ENCODE data around the gene GORASP2. TPM values are rescaled to one million over a fixed set of nuclear protein-coding genes. Genes with fewer than 3 reads are reported as not detected.

The GORASP2 gene
- total RNA-seq, 1 experiment from 2014 or later, result 87.9 TPM

GRCh38 chr2:171004833-171005232 lies 75.8 kb downstream of the GORASP2 start:
- POLR2A ChIA-PET, result no interaction called here
- DNase-seq (ENCODE audit: low read depth, low spot score) (no peak), ATAC-seq (no peak)
- intact Hi-C loops (cut with micrococcal nuclease), result no loop called here
- H3K4me2 ChIP-seq (ENCODE audit: low read length), result no peak overlapping the region
- no peaks in the 10 kb centered on the region for H3K9me2 ChIP-seq (ENCODE audit: insufficient read depth)
- H3K27ac ChIP-seq (ENCODE audit: low read depth, low read length), result no peak overlapping the region
- no peaks in the 10 kb centered on the region for H3K27me3 ChIP-seq (ENCODE audit: insufficient read depth, low read length)
- CTCF ChIA-PET, result no interaction called here
- H3K4me1 ChIP-seq (ENCODE audit: control insufficient read depth in 1 of 2, insufficient read depth in 2 of 2, low read length in 2 of 2), result no peaks in the 10 kb centered on the region
- no peak overlapping the region for H3K4me3 ChIP-seq (replicated peaks in 1 of 2; ENCODE audit: low read depth in 1 of 2, low read length in 2 of 2)
- H3K79me2 ChIP-seq (ENCODE audit: insufficient read depth, low read length), result no peaks in the 10 kb centered on the region
- no TSS peak for BruUV-seq (replicated peaks)
- no peak for TF ChIP-seq EZH2 (IDR thresholded peaks at IDR 0.05)
- TF ChIP-seq POLR2A (IDR thresholded peaks at IDR 0.05; ENCODE audit: borderline replicate concordance, extremely low read depth, insufficient read depth, insufficient read length), result no peak
- TF ChIP-seq SIN3A (IDR thresholded peaks at IDR 0.05; ENCODE audit: low read depth), result no peak
- no peak for TF ChIP-seq ZNF274 (IDR thresholded peaks at IDR 0.05; ENCODE audit: low read depth, low read length)
- no peak for TF ChIP-seq ZBTB33 (IDR thresholded peaks at IDR 0.05; ENCODE audit: extremely low read depth, insufficient replicate concordance, low read length)
- no peak for TF ChIP-seq ATF3 (IDR thresholded peaks at IDR 0.05)
- TF ChIP-seq RAD21 (IDR thresholded peaks at IDR 0.05; ENCODE audit: low read depth), result no peak
- TF ChIP-seq CBX3 (IDR thresholded peaks at IDR 0.05; ENCODE audit: low read depth), result no peak
- no peak for TF ChIP-seq EGR1 (IDR thresholded peaks at IDR 0.05; ENCODE audit: low read depth)
- no peak for TF ChIP-seq MAX (IDR thresholded peaks at IDR 0.05)
- no peak for TF ChIP-seq EZH2phosphoT487 (IDR thresholded peaks at IDR 0.05; ENCODE audit: borderline replicate concordance)
- TF ChIP-seq SRF (IDR thresholded peaks at IDR 0.05; ENCODE audit: low read depth), result no peak
- no peak for TF ChIP-seq ZFX (IDR thresholded peaks at IDR 0.05)
- TF ChIP-seq TCF7L2 (IDR thresholded peaks at IDR 0.05; ENCODE audit: borderline replicate concordance, extremely low read depth, insufficient read depth, insufficient read length), result no peak
- TF ChIP-seq CEBPB (IDR thresholded peaks at IDR 0.05; ENCODE audit: low read depth), result no peak
- no peak for TF ChIP-seq POLR2AphosphoS5 (IDR thresholded peaks at IDR 0.05; ENCODE audit: low read depth, low read length)
- no peaks in the 10 kb centered on the region for H3K9me3 ChIP-seq (ENCODE audit: control insufficient read depth in 1 of 2, insufficient read depth in 1 of 2, low read depth in 1 of 2, low read length in 2 of 2)
- H3K36me3 ChIP-seq (ENCODE audit: control insufficient read depth in 1 of 2, insufficient read depth in 2 of 2, low read length in 2 of 2), result peaks cover 4 to 7% of the 10 kb centered on the region in 2 experiments; a peak in 1 of 4 replicates
- RAD21 ChIA-PET (ENCODE audit: low non-redundant PET in 1 of 2, low total read pairs in 2 of 2, uncharacterized antibody in 2 of 2, unreplicated experiment in 2 of 2), result no interaction called here
- no peaks in the 10 kb centered on the region for H4K20me1 ChIP-seq (ENCODE audit: insufficient read depth)
- no peak overlapping the region for H2AFZ ChIP-seq (ENCODE audit: low read depth, low read length, poor library complexity, severe bottlenecking)
- no peak overlapping the region for H3K9ac ChIP-seq (ENCODE audit: low read length)
